Fibroblast of peridontal ligament (primary cell): ENCODE measurements around the gene NHSL1.
A peak's percentile ranks its signal among the peaks of the same experiment; 100 is the strongest.

Experiments used
- DNase-seq: peaks from one replicate; pipeline ENCODE4 v3.0.0-alpha.2; 2010; ENCODE audit errors: extremely low read depth

Gene NHSL1

DNA sequence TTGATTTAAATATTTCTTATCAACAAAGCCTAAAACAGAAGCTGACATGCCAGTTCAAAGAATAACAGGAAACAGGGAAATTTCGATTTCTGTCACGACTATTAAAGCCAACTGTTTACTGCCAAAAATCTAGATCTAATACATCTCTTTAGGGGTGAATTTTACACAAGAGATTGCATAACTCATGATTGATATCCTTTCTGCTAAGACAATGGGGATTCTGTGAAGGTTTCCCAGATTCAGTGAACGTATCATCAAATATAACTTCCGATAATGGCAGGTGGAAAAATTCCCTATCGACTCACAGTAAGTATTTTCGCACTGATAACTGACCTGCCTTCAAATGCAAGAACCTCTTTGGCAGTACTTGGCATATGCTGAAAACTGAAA lies 42.9 kb downstream of the NHSL1 start:
- DNase-seq = no peak

DNA sequence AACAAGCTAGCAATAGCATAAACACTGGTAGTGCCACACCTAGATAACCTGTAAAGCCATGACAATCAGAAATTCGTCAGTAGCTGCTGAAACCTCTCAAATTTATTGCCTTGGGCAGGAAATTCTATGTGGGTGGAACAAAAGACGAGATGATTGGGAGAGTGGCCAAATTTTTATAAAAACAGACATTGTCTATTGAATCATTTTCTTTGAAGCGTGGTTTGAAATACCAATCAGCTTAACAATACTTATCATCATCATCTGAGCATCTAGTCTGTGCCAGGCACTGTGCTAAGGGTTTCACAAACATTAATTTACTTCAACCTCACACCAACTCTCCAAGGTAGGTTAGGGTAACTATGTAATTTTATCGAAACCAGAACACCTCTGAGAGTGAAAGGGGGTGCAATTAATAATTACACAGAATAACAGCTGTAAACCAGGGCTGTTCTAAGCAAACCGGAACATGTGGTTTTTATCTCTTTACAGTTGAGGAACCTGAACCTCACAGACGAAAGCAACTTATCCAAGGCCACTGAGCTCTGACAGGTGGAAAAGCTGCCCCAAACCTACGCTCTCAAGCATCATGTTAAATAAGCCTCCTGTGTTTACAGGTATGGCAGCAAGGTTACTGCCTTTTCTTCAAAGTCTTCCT lies 43.4 kb downstream of the NHSL1 start:
- DNase-seq = peak; percentile 43

DNA sequence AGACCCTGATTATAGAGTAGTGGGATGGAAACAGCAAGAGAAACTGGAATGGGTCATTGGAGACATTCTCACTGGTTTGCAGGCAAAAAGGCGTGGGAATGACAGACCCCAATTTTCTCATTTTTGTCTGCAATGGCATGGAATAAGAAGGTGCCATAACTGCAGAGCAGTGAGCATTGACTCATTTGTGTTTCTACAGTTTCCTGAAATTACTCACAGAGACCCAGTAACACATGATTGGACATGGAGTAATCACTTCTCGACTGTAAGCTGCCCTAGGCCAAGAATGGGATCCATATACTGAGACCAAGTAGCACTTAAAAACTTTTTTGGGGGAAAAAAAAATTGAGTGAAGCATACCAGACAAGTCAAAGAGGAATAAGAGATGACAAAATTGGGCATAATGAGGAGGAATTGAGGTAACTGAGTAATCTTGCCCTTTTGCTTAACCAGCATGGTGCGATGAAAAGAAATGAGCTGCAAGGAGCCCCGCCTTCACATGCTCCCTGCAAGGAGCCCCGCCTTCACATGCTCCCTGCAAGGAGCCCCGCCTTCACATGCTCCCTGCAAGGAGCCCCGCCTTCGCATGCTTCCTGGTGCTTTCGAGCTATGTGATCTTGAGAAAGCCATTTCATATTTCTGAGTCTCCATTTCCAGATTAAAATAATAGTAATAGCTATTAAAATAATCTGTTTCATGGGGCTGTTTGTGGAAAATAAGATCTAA lies 44.1 kb downstream of the NHSL1 start:
- DNase-seq = no peak

DNA sequence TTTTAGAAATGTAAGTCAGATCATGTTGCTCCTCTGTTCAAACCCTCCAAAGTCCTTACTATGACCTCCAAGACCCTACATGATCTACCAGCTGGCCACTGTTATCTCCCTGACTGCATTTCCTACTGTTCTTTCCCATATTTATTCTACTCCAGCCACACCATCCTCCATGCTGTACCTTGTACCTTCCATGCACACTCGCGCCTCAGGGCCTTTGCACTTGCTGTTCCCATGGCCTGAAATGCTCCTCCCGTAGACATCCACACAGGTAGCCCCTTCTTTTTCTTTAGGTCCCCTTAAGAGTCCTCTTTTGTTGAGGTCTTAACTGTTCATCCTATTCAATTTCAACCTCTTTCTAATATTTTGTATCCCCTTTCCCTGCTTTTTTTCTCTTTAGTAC lies 48.3 kb downstream of the NHSL1 start:
- no peak for DNase-seq

DNA sequence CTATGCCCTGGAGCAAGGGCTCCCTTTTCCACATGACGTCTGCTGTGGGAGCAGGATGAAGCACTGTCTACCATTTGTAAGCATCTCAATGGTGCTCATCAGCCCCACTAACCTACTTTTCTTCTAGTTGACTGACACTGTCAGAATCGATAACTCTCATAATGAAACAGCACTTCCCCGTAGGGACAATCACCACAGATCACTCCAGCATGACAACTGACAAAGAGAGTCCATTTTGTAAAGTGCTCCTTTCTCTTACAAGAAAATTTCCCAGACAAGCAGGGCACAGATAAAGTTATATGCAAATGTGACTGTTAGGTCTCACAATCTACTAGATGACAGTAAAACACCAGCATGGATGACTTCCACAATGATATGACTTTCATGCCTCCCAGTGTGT lies 48.8 kb downstream of the NHSL1 start:
- DNase-seq = no peak

DNA sequence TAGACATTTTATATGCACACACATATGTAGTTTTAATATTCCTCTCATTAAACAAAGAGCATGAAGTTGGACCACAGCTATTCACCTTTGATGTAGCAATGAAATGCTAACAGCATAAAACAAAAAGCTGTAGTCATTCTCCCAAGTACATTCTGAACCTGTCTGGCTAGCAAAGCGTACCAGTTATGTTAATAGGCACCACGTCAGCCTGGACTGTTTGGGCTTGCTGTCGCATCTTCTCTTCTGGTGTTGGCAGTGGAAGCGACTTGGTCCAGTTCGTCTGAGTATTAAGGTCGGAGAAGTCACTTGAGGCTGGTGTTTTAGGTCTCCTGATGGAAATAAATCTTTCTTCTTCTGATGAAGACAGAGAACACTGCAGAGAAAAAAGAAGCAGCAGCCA lies 52.5 kb downstream of the NHSL1 start:
- no peak for DNase-seq

DNA sequence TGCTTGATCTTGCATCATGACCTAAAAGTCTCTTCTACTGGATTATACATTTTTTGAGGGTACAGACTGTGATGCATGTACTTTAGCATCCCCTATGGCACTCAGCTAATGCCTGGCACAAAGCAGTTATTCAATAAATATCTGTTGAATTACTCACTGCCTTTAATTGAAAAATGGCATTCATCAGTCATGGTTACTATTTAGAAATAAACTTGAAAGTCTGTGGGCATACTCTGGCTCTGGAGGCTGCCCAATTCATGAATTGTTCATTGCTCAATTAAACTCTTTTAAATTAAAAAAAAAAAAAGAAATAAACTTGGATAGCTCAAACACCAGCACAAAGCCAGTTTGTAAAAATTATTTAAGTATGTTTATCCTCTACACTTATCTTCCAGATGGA lies 55.3 kb downstream of the NHSL1 start:
- no peak for DNase-seq

DNA sequence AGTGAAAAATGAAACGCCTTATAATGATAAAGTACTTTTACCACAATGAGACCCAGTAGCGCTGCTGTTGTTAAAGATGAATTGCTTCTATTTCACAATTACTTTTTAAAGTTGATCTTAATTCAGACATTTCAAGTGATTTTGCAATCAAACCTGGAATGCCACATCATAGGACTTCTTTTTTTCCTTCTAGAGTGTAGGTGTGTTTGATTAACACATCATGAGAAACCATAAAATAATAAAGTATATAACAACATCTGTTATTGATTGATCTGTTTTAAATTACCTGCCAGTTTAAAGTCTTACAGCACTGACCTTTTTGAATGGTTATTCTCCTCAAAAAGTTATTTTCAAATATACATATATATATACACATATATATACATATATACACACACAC lies 56.6 kb downstream of the NHSL1 start:
- no peak for DNase-seq

DNA sequence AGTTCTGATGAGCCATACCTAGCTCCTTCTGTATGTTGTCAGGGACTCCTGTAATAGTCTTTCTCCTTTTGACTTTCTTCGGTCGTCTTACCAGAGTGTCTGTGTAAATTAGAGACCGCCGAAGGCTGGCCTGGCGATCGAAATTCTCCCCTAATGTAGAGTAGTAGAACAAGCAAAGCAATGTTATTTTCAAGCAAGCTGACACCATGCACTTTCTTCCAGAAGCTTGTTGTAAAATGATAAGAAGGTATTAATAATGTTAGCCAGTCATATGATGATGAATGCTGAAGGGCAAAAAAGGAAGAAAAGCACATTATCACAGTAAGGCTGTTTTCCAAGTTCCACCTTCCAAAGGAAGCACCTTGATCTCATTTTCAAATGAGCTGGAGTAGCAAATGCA lies 57.3 kb downstream of the NHSL1 start:
- DNase-seq = no peak

DNA sequence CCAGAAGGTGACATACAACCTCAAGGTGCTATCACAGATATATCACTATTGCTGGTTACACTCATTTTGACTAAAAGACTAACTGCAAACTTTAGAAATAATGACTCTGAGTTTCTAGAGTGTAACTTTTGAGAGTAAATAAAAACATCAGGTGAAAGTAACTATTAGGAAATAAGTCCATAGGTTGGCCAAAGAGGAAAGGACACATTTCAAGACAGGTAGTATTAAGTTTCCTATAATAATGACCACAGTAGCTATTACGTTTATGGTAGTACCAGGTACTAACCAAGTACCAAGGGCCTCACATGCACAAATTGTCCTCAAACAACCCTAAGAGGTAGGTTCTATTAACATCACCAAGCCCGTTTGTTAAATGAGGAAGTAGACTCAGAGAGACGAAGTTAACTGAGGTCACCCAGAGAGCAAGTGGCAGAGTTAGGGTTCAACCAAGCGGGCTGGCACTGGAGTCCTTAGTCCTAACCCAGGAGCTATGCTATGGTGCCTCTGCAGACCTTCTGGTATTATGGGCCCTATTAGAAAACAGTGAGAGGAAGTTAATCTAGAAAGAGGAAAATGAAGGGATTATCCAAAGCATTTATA lies 58.4 kb downstream of the NHSL1 start:
- no peak for DNase-seq

DNA sequence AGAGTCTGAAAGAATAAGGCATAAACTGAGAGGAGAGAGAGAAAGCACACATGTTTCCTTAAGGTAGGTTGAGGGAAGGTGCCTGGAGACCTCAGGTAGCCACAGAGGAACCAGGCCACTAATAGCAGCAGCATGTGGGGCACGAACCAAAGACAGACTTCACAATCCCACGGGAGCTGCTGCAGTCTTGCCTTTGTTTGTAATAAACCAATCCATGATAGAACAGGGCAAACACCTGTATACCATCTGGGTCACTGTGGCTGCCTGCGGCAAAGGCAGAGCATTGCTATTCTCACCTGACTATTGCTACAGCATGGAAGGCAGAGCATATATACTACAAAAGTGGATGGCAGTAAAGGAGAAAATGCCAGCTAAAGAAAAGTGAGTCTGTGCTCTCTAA lies 59.0 kb downstream of the NHSL1 start:
- no peak for DNase-seq

DNA sequence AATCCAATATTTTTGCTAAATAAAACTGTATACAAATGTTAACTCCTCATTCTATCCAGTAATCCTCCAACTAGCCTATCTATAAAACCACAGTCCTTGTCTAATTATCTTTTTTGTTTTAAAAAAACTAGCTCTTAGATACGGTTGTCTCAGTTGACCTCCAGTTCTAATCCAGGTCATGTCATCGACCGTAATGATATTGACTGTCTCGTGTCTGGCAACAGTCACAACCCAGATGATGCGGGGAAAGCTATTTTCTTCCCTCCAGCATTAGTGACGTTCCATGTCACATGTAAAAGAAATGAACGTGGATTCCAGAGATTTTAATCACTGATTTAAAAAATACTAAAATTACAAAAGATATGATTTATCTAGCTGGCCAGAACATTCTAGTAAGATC lies 59.7 kb downstream of the NHSL1 start:
- DNase-seq = no peak

DNA sequence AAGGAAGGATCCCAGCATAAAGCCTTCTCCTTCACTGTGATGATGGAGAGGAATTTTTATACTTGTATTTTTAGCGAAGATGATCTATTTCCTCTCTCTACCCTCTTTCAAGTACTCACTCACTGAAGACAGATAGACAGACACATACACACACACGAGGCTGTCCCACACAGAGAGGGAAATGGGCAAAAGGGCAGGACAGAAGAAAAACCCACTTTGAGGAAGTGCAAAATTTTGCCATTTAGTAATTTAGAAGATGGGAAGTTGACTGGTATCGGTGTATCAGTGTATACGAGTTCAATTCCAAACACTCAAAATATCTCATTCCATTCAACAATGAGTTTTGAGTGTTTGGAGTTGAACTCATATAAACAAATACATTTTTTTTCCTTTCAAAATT lies 64.4 kb downstream of the NHSL1 start:
- DNase-seq = no peak

DNA sequence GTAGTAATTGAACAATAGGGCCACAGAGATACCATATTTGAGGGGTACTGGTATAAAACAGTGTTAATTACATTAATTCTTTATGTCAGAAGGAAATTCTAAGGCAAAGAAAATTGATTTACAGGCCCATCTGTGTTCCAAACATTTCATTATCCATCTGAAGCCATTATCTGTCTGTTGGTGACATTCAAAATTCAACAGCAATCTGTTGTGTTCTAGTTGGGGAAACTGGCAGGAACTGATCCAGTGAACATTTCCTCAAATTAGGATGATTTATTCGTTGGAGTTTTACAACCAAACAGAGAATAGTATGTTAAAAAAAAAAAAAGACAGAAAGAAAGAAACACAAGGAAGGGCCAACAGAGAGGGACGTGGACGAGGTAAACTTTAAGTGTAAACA lies 65.2 kb downstream of the NHSL1 start:
- no peak for DNase-seq

DNA sequence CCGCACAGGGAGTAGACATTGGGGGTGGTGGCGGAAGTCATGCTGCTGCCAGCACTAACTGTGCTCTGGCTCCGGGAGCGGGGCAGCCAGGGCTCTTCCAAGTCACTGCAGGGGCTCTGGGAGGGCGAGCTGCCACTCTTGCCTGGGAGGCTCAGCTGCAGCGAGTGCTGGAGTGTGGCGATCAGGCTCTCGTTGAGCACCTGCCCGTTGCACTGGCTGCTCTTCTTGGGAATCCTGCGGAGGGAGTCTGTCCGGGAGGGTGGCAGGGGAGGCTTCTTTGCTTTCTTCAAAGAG lies 67.3 kb downstream of the NHSL1 start:
- DNase-seq = no peak

DNA sequence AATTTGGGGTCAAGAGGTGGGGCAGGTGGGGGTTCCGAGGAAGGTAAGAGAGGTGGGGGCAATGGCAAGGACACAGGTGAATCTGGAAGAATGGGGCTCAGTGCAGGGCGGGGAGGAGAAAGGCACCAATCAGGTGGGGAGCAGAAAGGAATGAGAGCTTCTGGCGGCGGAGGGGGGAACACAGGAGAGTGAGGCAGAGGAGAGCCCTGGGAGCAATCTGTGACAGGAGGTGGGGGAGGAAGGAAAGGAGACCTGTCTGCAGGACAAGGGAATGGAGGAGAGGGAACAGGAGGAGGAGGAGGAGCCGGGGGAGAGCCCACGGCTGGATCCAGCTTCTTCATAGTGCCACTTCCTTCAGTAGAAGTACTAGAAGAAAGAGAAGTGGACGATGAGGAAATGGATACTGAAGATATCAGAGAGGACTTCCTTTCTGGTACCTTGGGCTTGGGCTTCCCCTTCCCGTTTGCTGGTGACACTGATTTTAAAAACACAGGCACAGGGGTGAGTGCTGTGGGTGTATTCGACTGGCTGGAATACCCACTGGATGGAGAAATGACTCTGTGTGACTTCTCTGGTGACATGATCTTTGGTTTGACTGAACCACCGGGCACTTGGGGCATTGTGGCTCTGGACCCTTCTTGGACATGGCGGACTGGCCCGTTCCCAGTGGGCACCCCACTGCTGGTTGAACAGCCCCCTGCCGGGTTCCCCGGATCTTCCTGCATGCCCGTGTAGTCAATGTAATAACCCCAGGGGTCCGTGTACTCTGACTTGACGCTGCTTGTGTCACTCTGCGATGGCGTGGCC lies 67.8 kb downstream of the NHSL1 start:
- no peak for DNase-seq

DNA sequence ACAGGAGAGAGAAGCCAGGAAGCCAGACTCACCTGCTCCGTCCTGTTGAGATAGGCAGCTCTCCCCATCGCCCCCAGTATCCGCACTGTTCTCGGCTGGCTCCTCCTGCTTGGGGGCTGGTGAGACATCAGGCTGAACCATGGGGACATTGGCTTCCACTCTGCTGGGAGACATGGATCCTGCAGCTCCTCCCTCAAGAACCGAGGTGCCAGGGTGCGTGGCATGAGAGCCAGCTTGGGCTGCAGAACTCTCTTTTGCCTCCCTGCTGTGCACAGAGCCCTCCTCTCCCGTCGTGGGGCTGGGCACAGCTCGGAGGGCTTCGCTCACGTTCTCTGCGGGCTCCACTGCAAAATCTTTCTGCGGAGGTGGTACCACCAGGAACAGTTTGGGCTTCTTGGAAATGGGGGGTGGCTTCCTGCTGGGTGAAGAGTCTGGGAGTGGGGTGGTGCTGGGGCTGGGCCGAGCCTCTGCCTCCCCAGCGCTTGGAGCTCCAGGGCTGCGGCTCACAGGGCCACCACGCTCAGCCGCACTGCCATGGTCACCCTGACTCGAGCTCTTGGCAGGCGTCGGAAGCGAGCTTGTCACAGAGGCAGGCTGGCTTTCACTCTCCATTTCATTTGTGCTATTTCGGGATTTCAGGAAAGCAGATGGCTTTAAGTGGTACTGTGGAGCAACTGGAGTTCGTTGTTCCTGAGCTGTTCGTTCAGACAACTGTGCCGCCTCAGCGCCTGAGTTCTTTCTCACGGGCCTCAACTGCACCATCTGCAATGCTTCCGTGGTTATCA lies 68.7 kb downstream of the NHSL1 start:
- no peak for DNase-seq

DNA sequence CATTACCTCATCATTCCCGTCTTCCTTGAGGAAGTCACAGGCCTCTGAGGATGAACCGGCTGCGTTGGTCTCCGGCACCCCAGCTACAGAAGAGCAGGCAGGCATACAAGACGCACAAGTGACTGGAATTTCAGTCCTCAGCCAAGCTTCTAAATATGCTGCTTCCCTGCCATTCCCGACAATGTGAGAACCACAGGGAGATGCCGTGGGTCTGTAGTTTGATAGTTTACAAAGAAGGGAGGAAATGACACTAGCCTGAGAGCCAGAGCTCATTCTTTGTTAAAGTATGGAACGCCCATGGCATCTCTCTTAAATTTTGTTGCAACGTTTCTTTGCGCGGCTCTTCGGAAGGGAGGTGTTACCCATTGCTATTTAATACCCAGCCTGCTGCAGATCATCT lies 69.5 kb downstream of the NHSL1 start:
- DNase-seq = peak; percentile 34

DNA sequence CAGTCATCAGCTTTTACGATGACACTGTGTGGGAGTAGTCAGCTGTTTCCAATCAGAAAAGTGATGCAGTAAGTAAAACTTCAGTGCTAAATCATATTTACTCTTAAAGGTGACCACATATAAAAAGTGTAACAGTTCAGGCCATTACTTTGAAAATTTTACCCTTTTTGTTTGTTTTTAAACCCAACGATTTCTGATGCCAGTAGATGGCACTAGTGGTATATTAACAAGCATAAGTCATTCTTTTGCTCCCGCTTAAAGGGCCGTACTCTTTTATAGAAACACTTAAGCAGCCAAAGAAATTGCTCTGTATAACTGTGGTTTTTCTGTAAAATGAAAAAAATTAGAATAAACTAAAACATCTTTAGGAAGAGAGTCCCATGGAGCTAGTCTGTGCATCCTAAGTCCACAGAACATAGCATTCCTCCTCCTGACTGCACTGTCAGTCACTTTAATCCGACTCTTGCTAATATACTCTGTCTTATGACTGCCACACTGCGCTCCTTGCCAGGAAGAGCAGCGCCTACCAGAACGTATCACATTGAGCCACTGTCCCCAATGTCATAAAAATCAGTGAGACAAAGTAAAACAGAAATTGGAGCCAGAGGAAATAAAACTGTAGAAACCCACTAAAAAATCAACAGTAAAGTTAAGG lies 70.2 kb downstream of the NHSL1 start:
- peak; percentile 90 for DNase-seq

DNA sequence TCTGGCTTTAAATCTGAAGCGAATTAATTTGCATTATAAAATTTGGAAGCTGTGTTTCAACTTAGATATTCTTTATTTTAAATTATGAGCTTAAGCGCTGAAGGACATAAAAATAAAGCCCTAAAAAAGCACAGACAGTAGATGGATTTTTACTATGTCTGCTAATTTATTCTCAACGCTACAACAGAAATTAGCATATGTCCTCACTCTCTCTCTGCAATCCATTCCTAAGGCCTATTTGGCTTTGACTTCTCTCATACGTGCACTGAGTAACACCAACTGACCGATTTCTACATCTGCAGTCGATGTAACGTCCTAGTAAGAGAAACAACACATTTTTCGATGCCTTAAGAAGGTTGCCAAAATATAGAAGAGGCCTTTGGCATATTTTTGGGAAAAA lies 71.6 kb downstream of the NHSL1 start:
- DNase-seq = no peak

DNA sequence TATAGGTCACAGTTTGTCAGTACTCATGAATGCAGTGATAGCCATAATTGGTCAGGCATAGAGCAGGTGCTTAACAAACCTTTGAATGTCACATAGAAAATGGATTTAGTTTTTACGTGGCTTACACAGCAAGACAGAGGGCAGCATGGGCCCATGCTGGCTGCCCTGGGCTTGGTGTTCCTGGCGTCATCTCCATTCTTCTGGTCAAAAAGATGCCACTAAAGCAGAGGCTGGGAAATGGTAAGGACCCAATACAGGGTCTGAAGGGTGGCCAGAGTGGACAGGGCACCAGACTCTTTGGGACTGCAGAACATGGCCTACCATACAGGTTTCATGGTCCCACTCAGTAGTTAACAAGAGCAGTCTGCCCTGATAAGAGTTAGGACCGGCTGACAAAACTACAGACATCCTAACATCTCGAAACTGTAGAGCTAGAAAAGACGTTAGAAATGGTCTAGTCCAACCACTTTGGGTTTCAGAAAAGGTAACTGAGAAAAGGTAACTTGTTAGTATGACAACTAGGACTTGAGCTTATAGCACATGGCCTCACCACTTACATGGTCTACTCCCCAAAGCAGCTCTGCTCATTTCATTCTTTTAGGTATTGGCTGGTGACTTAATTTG lies 72.7 kb downstream of the NHSL1 start:
- DNase-seq = no peak
